ENCODE results near the gene TOPAZ1. TPM values are rescaled to one million over a fixed set of nuclear protein-coding genes. Genes with fewer than 3 reads are reported as not detected.

Gene TOPAZ1
- total and polyA plus RNA-seq, 9 of the 15 experiments (the other 6 are each of a cell fraction or from before 2014, with no cell fraction given): 0.01 TPM; not detected in 8

GRCh38 chr3:44338010-44338827 lies 96.5 kb downstream of the TOPAZ1 start, which contains the start of gene TCAIM (continued):
- peak; percentile 89; the same call in 1 of the 2 replicates for TF ChIP-seq ARID3B (CRISPR knock-in tag; IDR thresholded peaks at IDR 0.05; ENCODE audit: borderline replicate concordance)
- peak; percentile 90 for TF ChIP-seq SP1 (CRISPR knock-in tag; IDR thresholded peaks at IDR 0.05)
- TF ChIP-seq, protein P1, sequence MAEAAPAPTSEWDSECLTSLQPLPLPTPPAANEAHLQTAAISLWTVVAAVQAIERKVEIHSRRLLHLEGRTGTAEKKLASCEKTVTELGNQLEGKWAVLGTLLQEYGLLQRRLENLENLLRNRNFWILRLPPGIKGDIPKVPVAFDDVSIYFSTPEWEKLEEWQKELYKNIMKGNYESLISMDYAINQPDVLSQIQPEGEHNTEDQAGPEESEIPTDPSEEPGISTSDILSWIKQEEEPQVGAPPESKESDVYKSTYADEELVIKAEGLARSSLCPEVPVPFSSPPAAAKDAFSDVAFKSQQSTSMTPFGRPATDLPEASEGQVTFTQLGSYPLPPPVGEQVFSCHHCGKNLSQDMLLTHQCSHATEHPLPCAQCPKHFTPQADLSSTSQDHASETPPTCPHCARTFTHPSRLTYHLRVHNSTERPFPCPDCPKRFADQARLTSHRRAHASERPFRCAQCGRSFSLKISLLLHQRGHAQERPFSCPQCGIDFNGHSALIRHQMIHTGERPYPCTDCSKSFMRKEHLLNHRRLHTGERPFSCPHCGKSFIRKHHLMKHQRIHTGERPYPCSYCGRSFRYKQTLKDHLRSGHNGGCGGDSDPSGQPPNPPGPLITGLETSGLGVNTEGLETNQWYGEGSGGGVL (CRISPR knock-in tag; IDR thresholded peaks at IDR 0.05): no peak
- peak; percentile 84 for TF ChIP-seq TAF9B (IDR thresholded peaks at IDR 0.05; ENCODE audit: partially characterized antibody)
- TF ChIP-seq ZBTB7A (IDR thresholded peaks at IDR 0.05; ENCODE audit: borderline replicate concordance, control insufficient read depth, low read depth, low read length): peak; percentile 95
- TF ChIP-seq STAT6 (CRISPR knock-in tag; IDR thresholded peaks at IDR 0.05): peak; percentile 93
- TF ChIP-seq RAD21 (CRISPR knock-in tag; conservative IDR thresholded peaks at IDR 0.05 in 1 of 2, IDR thresholded peaks at IDR 0.05 in 1 of 2): no peak
- TF ChIP-seq HLTF (IDR thresholded peaks at IDR 0.05): peak; percentile 25; the same call in 1 of the 2 replicates
- TF ChIP-seq ZNF24 (IDR thresholded peaks at IDR 0.05): no peak
- peak; percentile 24; the same call in 1 of the 2 replicates for TF ChIP-seq HCFC1 (IDR thresholded peaks at IDR 0.05; ENCODE audit: low read depth, low read length)
- TF ChIP-seq, protein P2, sequence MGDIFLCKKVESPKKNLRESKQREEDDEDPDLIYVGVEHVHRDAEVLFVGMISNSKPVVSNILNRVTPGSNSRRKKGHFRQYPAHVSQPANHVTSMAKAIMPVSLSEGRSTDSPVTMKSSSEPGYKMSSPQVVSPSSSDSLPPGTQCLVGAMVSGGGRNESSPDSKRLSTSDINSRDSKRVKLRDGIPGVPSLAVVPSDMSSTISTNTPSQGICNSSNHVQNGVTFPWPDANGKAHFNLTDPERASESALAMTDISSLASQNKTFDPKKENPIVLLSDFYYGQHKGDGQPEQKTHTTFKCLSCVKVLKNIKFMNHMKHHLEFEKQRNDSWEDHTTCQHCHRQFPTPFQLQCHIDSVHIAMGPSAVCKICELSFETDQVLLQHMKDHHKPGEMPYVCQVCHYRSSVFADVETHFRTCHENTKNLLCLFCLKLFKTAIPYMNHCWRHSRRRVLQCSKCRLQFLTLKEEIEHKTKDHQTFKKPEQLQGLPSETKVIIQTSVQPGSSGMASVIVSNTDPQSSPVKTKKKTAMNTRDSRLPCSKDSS (IDR thresholded peaks at IDR 0.05; ENCODE audit: low read depth, partially characterized antibody): no peak
- TF ChIP-seq FOS (IDR thresholded peaks at IDR 0.05; ENCODE audit: extremely low read depth, insufficient read length): no peak
- TF ChIP-seq ZNF639 (CRISPR knock-in tag; conservative IDR thresholded peaks at IDR 0.05 in 1 of 2, IDR thresholded peaks at IDR 0.05 in 1 of 2): peak in 1 of 2 experiments; percentile 91; a peak in 1 of 4 replicates
- TF ChIP-seq NUFIP1 (IDR thresholded peaks at IDR 0.05; ENCODE audit: partially characterized antibody): peak; percentile 59
- no peak for TF ChIP-seq NEUROD1 (IDR thresholded peaks at IDR 0.05; ENCODE audit: borderline replicate concordance, low read depth, low read length, partially characterized antibody)
- peak; percentile 54 for TF ChIP-seq MAFG (tag; conservative IDR thresholded peaks at IDR 0.05)

All from K562 (cell line).